HG03439 (cell line): ENCODE measurements around the gene TRAPPC1.

ENCODE experiments used
- ATAC-seq: cut with Tn5 transposase; IDR thresholded peaks from one replicate; pipeline ENCODE4 v1.9.1; 2021; ENCODE audit warnings: mild to moderate bottlenecking, moderate library complexity; ENCODE audit not compliant: unreplicated experiment

TRAPPC1 gene

GRCh38 chr17:7881276-7882054 is 50.3 kb downstream of the TRAPPC1 start:
- no peak for ATAC-seq
